Fibroblast of mammary gland (primary cell): ENCODE data around the gene POLQ.
"Not testable (repeated sequence)": the region's sequence is repeated elsewhere in the genome, so short reads cannot be mapped to it uniquely, and the experiment has no call there.

Experiments used
- DNase-seq: peaks from one replicate; pipeline ENCODE4 v3.0.0-alpha.2; 2010; ENCODE audit warnings: low read depth
- H3K4me3 ChIP-seq: 2 replicates; pipeline ENCODE4 v1.5.1; 2011; ENCODE audit warnings: low read depth, mild to moderate bottlenecking, low read length, moderate library complexity; ENCODE audit not compliant: control insufficient read depth
- CTCF ChIP-seq: conservative IDR thresholded peaks from 2 replicates; pipeline ENCODE4 v1.5.1; 2011; ENCODE audit warnings: low read depth, low read length, inconsistent platforms; ENCODE audit not compliant: control insufficient read depth, insufficient read depth

The POLQ gene

DNA sequence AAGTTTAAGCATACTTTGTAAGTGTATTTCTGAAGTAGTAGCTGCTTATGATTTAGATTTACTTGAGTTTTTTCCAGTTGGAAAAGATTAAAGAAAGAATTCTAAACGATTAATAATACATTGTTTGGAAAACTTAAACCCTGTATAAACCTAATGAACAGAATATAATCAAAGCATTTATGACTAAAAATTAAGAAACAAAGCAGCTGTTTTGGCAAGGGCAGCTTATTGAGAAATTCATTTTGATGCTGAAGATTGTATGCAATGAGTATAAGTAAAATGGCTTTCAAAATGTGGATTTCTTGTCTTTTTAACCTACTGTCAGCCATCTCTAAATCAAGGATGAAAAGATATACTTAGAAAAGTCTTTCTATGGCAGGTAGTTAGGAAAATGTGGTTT is 140.2 kb downstream of the POLQ start:
- no peak overlapping the region for H3K4me3 ChIP-seq
- no peak for TF ChIP-seq CTCF
- no peak for DNase-seq

GRCh38 chr3:121399820-121400219 is 146.0 kb downstream of the POLQ start:
- no peak overlapping the region for H3K4me3 ChIP-seq
- no peak for DNase-seq
- no peak for TF ChIP-seq CTCF

DNA sequence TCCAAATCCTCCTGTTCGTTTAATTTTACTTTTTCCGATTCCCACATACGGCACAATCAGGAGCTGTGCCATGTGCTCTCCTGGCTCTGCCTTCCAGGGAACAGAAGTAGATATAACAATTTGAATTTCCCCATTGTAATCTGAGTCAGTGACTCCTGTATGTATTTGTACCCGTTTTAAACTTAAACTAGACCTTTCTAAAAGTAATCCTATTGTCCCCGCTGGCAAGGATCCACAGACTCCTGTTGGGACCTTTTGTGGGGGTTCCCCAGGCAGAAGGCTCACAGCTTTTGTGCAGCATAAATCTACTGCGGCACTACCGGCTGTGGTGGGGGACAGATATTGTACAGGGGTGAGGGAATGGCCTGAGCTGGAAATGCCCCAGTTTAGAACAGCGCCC is 147.7 kb downstream of the POLQ start:
- DNase-seq, H3K4me3 ChIP-seq: not testable (repeated sequence)

DNA sequence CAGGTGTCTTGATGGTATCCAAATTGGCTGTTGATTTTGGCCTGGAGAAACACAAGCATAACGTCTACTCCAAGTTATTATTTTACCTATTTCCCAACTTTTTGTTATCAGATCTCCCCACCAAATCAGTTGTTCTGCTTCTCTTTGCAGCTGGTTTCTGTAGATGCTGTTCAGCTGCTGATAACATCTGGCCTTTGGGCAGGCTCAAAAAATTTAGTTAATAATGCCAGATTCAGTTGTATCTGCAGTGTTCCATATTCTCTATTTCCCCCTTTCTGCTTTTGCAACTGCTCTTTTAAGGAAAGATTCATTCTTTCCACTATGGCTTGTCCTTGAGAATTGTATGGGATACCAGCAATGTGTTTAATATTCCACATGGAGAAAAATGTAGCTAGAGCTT is 149.8 kb downstream of the POLQ start:
- DNase-seq, H3K4me3 ChIP-seq: not testable (repeated sequence)

- H3K4me3 ChIP-seq, DNase-seq: not testable (repeated sequence)
Observed at GRCh38 chr3:121388308-121388707, 157.5 kb downstream of the POLQ start.
